ENCODE results near the gene RIIAD1.
A peak's percentile ranks its signal among the peaks of the same experiment; 100 is the strongest.
"Not testable (repeated sequence)": the region's sequence is repeated elsewhere in the genome, so short reads cannot be mapped to it uniquely, and the experiment has no call there.

The RIIAD1 gene

GRCh38 chr1:151737026-151737425 is 15.7 kb downstream of the RIIAD1 start:
- DNase-seq: no peak

GRCh38 chr1:151737479-151737878 is 16.2 kb downstream of the RIIAD1 start:
- no peak for DNase-seq

GRCh38 chr1:151739590-151740355 is 18.5 kb downstream of the RIIAD1 start:
- no peak for DNase-seq

- DNase-seq: no peak
These were observed 20.2 kb downstream of the RIIAD1 start for GRCh38 chr1:151741516-151741915.

GRCh38 chr1:151756291-151756690 is 35.0 kb downstream of the RIIAD1 start:
- DNase-seq: no peak

GRCh38 chr1:151759241-151759640 is 37.9 kb downstream of the RIIAD1 start:
- no peak for DNase-seq

- no peak for DNase-seq
These were observed 39.5 kb downstream of the RIIAD1 start for GRCh38 chr1:151760597-151761385.

- DNase-seq: peak; percentile 87
These were observed 41.9 kb downstream of the RIIAD1 start, which contains the start of gene MRPL9 for GRCh38 chr1:151762941-151763921. MRPL9 (minus strand) TSS chr1:151763496; CDS start chr1:151763479, 17 bp downstream.

- DNase-seq: no peak
These were observed 42.7 kb downstream of the RIIAD1 start for GRCh38 chr1:151763990-151764389.

- not testable (repeated sequence) for DNase-seq
These were observed 47.2 kb downstream of the RIIAD1 start for GRCh38 chr1:151768351-151769066.

GRCh38 chr1:151769270-151769669 is 47.9 kb downstream of the RIIAD1 start:
- not testable (repeated sequence) for DNase-seq

- DNase-seq: no peak
These were observed 52.4 kb downstream of the RIIAD1 start for GRCh38 chr1:151773702-151774101.

GRCh38 chr1:151774256-151774922 is 53.1 kb downstream of the RIIAD1 start:
- DNase-seq: no peak

GRCh38 chr1:151775894-151776664 is 54.8 kb downstream of the RIIAD1 start:
- no peak for DNase-seq

- DNase-seq: no peak
These were observed 55.3 kb downstream of the RIIAD1 start for GRCh38 chr1:151776665-151777062.

GRCh38 chr1:151777317-151777716 is 56.0 kb downstream of the RIIAD1 start:
- no peak for DNase-seq

Data from NCI-H1092 treated with DMSO at 0.1 percent for 48 hours (cell line).